DOHH2 (cell line): ENCODE results near the gene PLPPR3.
"Not testable (repeated sequence)": the region's sequence is repeated elsewhere in the genome, so short reads cannot be mapped to it uniquely, and the experiment has no call there.

ENCODE experiments used
- EZH2phosphoT487 ChIP-seq: fragments of 200-600 bp; sonication (generic); IDR thresholded peaks from 2 replicates; pipeline ENCODE4 v1.6.1; 2017; ENCODE audit warnings: borderline replicate concordance, mild to moderate bottlenecking, antibody characterized with exemption, low read length, moderate library complexity, mixed read lengths
- TF ChIP-seq, protein P1 (sequence below): fragments of 200-600 bp; sonication (generic); IDR thresholded peaks from one replicate; pipeline ENCODE4 v1.5.1; 2014; ENCODE audit warnings: antibody characterized with exemption, mild to moderate bottlenecking, low read depth, low read length; ENCODE audit not compliant: poor library complexity, severe bottlenecking

DNA sequence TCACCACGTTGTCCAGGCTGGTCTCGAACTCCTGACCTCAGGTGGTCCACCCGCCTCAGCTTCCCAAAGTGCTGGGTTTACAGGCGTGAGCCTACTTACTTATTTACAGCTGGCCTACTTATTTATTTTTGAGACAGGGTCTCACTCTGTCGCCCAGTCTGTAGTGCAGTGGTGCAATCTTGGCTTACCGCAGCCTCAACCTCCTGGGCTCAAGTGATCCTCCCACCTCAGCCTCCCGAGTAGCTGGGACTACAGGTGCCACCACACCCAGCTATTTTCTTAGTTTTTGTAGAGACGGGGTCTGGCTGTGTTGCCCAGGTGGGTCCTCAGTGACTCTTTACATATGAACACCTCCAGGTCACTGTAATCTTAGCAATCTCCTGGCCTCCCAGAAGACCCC lies 27.4 kb upstream of the PLPPR3 start:
- TF ChIP-seq, protein P1, sequence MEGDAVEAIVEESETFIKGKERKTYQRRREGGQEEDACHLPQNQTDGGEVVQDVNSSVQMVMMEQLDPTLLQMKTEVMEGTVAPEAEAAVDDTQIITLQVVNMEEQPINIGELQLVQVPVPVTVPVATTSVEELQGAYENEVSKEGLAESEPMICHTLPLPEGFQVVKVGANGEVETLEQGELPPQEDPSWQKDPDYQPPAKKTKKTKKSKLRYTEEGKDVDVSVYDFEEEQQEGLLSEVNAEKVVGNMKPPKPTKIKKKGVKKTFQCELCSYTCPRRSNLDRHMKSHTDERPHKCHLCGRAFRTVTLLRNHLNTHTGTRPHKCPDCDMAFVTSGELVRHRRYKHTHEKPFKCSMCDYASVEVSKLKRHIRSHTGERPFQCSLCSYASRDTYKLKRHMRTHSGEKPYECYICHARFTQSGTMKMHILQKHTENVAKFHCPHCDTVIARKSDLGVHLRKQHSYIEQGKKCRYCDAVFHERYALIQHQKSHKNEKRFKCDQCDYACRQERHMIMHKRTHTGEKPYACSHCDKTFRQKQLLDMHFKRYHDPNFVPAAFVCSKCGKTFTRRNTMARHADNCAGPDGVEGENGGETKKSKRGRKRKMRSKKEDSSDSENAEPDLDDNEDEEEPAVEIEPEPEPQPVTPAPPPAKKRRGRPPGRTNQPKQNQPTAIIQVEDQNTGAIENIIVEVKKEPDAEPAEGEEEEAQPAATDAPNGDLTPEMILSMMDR, result not testable (repeated sequence)
- not testable (repeated sequence) for TF ChIP-seq EZH2phosphoT487
